Activated CD8-positive, alpha-beta T cell treated with anti-CD3 and anti-CD28 coated beads, Interleukin-2, amount 10 ng/mL, durations not matched to agents 7 days and 5 days (primary cell): ENCODE measurements around the gene FAHD2A. TPM values are rescaled to one million over a fixed set of nuclear protein-coding genes. Genes with fewer than 3 reads are reported as not detected.

Experiments used
- total RNA-seq, 2 experiments: library from RNA; stranded (reverse); gene quantifications; one replicate each; pipeline ENCODE4 v1.2.3, GENCODE V29; 2021

The FAHD2A gene
- total RNA-seq, 2 experiments from 2014 or later: 29.2 to 30.5 TPM

Other genes starting within 250 kb of the FAHD2A start
- gene ZNF514, start 242.9 kb upstream of the FAHD2A start, total RNA-seq: 10 to 100 TPM; 16.3 to 17.4 TPM
- gene ZNF2, start 236.9 kb upstream of the FAHD2A start, total RNA-seq: 1 to 10 TPM; 4.5 to 5.0 TPM
- 1 to 10 TPM; 3.8 to 3.9 TPM for gene ZNF892, start 195.2 kb upstream of the FAHD2A start, total RNA-seq
- gene PROM2, start 128.3 kb upstream of the FAHD2A start, total RNA-seq: under 1 TPM; 0.34 to 0.47 TPM
- gene KCNIP3, start 105.4 kb upstream of the FAHD2A start, total RNA-seq: not detected
- gene TRIM43B, start 82.0 kb downstream of the FAHD2A start, total RNA-seq: not detected
- not detected for gene TRIM43, start 189.3 kb downstream of the FAHD2A start, total RNA-seq